NCI-H526 treated with DMSO at 0.1 percent for 48 hours (cell line): ENCODE results near the gene NEMP1.
"Not testable (repeated sequence)": the region's sequence is repeated elsewhere in the genome, so short reads cannot be mapped to it uniquely, and the experiment has no call there.

Experiments used
- DNase-seq: peaks from one replicate; lab custom pipeline; 2025; lab: John Stamatoyannopoulos, UW

NEMP1 gene, protein sequence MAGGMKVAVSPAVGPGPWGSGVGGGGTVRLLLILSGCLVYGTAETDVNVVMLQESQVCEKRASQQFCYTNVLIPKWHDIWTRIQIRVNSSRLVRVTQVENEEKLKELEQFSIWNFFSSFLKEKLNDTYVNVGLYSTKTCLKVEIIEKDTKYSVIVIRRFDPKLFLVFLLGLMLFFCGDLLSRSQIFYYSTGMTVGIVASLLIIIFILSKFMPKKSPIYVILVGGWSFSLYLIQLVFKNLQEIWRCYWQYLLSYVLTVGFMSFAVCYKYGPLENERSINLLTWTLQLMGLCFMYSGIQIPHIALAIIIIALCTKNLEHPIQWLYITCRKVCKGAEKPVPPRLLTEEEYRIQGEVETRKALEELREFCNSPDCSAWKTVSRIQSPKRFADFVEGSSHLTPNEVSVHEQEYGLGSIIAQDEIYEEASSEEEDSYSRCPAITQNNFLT

DNA sequence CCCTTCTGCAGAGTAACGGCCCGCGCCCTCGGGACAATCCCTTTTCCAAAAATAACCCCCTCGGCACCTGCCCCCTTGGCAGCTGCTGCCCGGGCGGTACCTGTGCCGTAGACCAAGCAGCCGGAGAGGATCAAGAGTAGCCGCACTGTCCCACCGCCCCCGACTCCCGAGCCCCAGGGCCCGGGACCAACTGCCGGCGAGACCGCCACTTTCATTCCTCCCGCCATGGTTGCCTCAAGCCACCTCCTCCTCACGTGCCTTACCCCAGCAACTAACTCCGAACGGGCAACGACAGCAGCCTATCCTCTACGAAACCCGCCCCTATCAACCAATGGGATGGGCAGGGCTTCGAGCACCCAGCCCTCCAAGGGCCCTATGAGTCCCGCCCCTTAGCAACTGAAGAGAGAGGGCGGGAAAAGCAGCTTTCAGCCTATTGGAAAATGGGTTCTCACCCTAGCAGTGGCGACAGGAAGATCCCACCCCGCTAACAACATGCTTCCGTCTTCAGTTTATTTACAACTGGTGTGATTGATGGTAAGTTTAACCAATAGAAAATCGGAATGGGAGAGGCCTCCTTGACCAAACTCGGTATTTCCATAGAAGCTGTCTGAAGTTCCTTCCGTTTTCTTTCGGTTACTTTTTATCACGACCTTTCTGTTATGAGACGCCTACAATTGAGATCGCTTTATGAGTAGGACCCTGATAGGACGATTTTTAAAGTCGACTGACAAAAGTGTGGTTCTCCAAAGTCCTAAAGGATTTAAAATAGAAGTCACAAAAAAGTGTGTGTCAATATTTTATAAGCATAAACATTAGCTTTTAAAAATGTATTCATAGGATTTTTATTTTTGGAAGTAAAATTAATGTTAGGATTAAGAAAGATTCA is at the start of gene NEMP1:
NEMP1 (minus strand) TSS at position 273 of the 886 bp plus-strand sequence; CDS start at position 227, 46 bp downstream.
- DNase-seq: peak; percentile 99

DNA sequence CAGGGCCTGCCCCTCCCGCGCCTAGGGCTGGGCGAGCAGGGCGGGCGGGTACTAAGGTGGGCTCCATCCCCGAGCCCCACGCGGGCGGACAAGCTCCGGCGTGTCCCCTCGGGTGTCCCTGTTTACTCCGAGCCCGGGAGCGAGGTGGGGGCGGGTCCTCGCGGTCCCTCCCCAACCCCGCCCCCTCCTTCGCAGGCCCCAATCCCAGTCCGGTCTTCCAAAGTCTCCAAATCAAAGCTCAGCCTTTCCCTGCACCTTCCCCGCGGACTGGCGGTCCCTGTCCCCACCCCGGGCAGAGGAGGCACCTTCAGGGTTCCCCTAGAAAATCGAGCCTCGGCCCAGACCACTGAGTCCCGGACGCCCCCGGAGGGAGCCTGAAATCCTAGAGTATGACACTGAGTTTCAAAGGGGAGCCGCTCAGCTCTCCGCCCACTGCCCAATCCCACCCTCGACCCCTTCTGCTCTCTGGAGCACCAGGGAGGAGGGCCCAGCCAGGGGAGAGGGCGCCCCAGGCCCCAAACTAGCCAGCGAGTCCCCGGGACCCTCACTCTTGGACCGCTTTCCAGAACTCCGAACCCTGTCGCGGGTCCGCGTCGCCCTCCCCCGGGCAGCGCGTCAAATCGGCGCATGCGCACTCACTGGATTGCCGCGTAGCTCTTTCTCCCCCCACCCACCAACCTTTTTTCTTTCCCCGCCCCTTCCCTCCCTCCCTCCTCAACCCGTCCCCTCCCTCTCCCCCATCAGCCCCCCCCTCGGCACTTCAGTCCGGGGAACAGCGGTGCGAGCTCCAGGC is 49.3 kb upstream of the NEMP1 start, which contains the start of gene LRP1:
LRP1 (plus strand) TSS at position 758 of the 793 bp plus-strand sequence. CDS start 482 bp downstream, outside the sequence.
- DNase-seq: peak; percentile 59

DNA sequence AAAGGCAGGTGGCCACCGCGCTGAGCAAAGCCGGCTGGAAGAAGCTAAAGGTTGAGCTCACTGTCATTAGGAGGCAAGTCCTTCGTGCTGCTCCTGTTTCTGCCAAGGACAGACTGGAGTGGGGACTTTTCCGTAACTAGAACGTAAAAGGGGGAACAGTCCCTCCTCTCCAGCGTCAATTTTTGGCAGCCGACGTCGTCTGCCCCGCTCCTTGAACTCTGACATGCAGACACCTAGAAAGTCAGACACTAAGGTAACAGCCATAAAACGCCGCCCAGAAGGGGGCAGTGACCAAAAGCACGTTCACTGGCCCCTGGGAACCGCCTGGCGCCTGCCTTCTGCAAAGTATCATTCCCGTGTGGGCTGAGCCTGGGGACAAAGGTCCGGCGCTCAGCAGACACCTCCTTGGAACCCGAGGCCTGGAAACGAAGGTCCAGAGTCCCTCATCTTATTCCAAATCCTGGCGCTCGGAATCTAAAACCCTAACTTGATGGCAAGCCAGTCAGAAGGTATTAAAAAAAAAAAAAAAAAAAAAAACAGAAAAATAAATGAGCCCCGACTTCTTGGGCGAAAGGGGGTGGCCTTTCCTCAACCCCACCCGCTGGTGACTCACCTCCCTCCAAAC is 48.6 kb upstream of the NEMP1 start:
- DNase-seq: peak; percentile 23

DNA sequence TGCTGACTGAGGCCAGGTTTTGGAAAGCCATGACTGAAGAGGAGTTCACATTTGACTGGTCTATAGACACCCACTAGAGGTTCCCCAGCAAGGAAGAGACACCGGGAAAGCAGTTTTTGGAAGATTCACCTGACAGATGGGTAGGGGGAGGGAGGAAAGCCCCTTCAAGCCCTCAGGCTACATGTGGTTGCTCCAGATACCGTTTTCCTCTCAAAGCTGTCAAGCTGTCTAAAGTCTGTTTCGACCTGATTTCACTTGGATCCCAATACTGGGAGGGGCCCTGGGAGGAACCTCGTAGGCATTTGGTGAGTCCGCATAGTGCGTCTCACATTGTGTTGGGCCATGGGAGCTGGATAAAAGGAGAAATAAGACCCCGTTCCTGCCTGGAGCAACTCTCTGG is 48.0 kb upstream of the NEMP1 start:
- no peak for DNase-seq

DNA sequence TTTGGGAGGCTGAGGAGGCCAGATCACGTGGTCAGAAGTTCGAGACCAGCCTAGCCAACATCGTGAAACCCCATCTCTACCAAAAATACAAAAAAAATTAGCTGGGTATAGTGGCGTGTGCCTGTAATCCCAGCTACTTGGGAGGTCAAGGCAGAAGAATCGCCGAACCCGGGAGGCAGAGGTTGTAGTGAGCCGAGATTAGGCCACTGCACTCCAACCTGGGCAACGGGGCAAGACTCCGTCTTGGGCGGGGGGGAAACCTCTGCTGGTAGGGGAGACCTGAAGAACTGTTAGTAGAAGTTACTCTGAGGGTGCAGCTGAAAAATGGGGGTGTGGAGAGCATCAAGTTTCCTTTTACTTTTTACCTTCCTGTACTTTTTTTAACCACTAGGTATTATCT is 47.5 kb upstream of the NEMP1 start:
- no peak for DNase-seq

DNA sequence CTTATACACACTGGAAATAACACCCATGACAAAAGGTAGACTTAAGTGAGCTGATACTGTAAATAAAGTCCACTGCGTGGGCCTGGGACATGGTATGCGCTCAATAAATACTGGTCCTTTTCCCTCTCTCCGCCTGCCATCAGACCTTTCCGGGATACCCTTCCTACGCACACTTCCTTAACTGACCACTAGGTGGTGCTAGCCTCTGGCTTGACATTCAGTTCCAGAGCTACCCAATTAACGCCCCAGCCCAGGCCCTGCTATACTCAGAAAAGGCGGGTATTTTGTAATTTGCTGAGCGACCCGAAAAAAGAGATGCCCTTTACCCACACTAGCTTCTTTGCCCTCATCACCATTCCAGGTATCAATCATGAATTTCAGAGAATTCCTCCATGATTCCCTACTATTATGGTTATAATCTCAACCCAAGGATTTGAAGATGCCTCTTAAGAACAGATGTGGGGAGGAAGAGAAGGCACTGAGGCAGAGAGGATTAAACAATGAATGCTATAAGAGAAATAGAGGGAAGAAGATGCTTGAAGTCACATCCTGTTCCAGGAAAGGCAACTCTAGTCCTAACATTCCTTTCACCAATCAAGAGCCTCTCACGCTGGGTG is 45.8 kb upstream of the NEMP1 start:
- peak; percentile 31 for DNase-seq

DNA sequence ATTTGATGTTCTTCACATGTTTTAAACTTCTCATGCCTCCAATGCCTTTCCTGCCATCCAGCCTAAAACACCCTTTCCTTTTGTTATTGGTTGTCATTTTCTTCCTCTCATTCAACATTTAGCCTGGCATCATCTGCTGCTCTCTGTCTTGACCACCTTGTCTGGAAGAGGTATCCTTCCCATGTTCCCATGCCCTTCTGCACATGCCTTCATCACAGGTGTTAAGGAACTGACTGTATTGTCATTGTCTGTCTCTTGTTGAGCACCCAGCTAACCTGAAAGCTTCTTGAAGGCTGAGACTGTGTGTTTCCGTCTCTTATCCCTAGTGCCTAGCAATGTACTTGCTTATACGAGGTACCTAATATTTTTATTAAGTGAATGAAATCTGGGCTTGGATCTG is 45.2 kb upstream of the NEMP1 start:
- no peak for DNase-seq

DNA sequence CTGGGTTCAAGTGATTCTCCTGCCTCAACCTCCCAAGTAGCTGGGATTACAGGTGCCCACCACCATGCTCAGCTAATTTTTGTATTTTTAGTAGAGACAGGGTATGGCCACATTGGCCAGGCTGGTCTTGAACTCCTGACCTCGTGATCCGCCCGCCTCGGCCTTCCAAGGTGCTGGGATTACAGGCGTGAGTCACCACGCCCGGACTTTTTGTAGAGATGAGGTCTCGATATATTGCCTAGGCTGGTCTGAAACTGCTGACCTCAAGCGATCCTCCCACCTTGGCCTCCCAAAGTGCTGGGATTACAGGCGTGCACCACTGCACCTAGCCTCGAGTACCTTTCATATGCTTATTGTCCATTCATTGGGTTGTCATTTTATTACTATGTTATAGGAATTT is 42.1 kb upstream of the NEMP1 start:
- DNase-seq: not testable (repeated sequence)

DNA sequence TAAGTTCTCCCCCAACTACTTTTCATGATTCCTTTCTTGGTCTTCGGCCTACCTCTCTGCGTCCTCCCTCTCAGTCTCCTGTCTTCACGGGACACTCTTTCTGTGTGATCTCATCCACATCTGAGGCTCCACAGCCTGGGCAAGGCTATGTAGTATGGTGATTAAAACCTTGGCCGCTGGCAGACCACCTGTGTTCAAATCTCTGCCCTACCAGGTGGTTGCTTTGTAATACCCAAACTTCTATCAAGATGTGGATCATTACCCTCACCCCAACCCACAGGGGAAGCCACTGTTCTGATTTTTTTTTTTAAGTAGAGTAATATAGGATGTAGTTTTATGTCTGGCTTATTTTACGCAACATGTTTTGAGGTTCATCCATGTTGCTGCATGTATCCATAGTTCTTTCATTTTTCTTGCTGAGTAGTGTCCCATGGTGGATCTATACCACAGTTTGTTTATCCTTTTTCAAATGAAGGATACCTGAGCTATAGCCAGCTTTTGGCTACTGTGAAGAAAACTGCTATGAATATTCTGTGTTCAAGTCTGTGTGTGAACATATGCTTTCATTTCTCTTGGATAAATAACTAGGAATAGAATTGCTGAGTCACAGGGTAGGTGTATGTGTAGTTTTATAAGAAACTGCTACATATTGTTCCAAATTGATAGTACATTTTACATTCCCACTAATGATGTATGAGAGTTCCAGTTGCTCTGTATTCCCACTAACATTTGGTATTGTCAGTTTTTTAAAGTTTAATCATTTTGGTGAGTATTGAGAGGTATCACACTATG is 40.9 kb upstream of the NEMP1 start:
- no peak for DNase-seq

DNA sequence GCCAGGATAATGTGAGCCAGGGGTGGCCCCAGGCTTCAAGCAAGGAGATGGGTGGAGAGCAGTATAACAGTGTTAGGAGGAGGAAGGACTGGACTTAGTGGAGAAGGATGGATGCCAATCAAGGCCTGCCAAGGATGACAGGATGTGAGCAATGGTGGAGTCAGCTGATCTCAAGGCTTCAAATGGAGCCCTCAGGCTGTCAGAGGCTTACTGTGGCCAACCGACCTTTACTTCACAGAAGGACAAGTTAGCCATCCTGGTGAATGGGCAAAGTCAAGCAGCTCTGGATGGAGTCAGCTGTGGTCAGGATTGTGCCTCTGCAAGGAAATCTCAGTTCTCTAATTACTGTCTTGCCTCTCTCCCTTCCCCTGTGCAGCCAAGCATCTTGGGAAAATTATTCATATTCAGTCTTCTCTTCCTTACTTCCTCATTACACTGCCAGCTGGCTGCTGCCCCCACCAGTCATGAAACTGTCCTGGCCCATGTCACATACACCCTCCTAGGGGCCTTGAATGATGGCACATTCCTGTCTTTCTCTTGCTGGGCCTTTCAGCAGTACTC is 40.2 kb upstream of the NEMP1 start:
- no peak for DNase-seq

DNA sequence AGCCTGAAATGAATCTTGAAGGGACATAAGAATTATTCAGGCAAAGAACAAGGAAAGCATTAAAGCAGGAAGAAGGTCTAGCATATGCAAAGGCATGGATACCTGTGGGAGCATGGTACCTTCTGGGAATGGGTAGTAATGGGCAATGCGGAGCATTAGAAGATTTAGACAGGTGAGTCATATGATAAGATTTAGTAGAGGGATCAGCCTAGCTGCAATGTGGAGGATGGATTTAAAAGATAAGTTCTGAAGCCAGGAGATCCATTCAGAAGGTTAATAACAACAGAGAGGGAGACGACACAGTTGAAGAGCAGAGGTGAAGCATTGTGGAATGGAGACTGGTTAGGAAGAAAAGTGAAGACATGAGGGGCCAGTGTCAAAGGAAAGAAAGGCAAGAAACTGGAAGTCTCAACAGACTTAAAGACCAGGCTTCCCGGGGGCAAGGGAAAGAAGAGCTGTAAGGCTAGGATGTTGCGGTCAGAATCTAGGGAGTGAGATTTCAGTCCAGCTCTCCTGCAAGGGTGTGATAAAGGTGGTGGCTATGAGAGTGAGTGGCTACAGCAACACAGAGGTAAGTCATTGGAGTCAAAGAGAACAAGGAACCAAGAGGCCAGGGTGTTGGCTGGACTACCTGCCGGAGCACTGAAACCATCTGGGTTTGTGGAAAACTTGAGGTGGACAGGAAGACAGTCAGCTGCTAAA is 38.1 kb upstream of the NEMP1 start:
- no peak for DNase-seq

DNA sequence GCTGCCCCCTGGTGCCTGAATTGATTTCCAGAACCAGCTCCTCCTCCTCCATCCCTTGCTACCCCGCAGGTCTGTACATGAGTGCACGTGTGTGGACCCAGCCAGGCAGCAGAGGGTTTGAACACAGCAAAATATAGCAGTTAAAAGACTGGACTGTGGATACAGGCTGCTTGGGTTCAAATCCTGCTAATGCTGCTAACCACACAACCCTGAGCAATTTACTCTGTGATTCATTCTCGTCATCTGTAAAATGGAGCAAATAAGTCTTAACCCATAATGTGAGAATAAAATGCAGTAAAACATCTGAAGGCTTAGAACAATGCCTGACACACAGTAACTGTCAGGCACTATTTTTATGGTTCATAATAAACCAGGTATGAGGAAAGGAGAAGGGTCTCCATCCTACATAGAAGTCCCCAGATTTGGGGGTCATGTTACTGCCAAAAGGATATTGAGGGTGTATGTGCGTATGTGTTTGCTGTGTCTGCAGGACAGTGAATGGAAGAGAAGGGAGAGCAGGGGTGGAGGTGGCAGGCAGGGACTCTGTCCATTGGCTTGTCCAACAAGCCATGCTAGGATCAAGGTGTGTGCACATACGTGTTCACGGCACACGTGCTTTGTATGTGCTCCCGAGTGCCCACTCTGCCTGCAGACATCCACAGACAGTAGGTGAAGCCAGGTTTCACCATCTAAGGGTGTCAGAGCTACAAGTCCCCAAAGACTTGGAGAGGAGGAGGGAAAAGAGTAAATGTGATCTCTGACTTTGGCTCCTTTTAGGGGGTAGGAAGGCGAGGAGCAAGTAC is 34.1 kb upstream of the NEMP1 start:
- peak; percentile 84 for DNase-seq

DNA sequence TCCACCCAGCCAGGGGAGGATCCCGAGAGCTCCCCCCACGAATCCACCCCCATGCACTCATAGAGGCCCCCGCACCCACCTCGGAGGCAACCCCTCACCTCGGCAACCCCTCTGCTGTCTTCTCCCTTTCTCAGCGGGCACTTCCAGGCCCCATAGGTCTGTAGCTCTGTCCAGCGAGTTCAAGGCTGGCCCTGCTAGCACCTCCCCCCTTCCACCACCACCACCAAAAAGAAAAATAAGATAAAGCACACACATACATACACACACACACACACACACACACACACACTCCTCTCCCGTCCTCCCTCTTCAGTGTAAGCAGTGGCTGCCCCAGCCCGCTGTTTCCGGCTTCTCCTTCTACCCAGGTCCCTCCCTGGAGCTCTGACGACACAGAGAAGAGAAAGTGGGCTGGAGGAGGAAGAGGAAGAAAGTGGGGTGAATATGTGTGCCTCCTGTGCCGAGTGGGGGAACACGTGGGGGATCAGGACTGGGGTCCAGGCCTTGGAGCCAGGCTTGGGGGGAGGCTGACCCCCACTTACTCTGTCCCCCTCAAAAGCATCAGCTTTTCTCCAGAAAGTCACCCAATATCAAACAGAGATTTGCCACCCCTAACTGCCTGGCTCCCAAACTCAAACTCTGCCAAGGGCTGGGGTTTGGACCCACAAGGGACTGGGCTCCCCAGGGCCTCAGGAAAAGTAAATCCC is 32.6 kb upstream of the NEMP1 start, which contains the start of gene STAT6:
STAT6 (minus strand) TSS at position 332 of the 704 bp plus-strand sequence. CDS start 3,084 bp downstream, outside the sequence.
- DNase-seq: peak; percentile 11

DNA sequence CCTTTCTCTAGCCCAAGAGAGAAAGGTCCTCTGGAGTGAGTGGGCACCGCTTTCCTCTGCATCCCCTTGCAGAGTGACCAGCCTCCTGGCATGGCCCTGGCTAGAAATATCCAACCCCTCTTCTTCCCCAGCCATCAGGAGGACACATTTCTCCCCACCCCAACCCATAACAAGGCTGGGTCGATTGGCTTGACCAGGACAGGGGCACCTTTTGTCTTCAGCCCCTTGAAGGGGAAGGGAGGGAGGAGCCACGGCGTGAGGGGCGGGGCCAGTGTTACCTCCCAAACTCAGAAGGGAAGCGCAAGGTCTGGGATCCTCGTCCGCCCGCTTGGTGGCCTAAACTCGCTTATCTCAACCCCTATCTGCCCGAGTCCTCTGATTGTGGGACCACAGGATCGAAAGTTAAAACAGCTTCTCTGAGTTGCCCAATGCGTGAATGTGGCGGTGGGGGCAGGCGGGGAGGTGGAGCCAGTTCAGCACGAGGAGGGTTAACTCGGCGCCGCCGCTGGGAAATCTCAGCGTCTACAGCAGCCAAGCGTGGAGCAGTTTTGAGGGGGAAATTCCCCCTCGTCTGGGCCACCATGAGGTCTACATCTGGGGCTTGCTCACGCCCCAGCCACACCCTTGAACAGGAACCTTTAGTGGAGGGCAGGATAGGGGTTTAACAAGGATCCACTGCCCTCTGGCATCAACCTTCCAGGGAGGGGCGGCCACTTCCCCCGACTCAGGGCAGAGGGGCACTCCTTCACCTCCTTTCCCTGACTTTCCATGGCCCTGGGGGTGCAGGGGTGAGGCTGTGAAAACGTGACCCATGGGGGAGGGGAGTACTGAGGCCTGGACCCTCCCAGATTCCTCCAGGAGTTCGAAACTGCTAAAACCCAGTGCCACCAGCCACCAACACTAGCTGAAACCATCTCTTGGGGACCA is 31.8 kb upstream of the NEMP1 start:
- peak; percentile 54 for DNase-seq

DNA sequence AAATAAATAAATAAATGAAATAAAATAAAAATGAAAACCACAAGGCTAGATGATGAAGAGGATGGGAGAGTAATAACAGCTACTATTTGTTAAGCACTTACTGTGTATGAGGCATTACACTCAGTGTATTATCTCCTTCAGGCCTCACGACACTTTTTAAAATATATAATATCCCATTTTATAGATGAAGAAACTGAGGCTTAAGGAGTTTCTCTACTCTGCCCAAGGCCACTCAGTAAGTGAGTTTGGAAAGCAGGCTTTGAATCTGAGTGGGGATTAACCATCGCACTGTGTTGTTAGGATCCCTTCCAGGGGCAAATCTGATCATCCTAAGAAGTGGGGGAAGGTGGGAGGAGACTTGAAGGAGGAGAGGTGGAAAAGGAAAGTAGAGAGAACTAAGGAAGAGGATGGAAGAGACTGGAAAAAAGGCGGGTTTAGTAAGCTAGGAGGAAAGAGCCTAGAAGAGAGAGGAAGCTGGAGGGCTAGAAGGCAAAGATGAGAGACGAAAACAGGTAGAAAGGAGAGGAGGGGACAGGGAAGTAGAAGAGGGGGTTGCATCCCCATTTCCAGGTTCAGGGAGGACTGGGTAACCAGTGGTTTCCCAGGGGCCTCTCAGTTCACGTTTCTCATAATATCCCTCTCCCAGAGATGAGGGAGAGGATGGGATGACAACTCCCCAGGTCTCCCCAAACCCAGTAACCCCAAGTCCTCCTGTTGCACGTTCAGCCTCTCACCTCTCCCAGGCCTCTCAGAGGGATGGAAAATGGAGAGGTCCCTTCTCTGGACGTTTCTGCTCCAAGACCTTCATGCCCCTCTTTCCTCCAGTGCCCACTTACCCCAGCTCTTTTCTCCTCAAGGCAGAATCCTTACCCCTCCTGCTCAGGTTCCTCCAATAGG is 30.9 kb upstream of the NEMP1 start:
- DNase-seq: no peak
